ENCODE data around the gene LRRC10B.

LRRC10B gene

DNA sequence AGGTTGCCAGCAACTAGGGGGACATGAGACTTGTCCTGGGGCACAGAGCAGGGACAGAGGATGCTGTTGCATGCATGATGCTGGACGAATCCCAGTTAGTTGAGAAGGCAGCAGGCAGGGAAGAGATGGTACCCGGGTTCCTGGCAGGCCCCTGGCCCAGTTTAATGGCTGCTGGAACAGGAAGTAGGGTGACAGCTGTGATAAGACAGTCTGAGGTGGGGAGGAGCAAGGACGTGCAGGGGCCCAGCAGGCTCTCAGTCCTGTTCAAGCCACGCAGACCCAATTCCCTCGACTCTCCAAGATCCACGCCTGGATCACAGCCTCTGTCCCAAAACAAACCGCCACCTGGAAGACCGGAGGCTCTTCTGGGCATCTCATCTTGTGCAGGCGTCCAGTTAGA is 32.0 kb downstream of the LRRC10B start:
- H3K4me3 ChIP-seq (ENCODE audit: low read depth, low read length) = no peak overlapping the region
- no peak for DNase-seq (ENCODE audit: low read depth)

- peak; percentile 15 for DNase-seq (ENCODE audit: low read depth)
- H3K4me3 ChIP-seq (ENCODE audit: low read depth, low read length) = no peak overlapping the region
Observed at GRCh38 chr11:61541598-61541997, 33.0 kb downstream of the LRRC10B start.

- no peak overlapping the region for H3K4me3 ChIP-seq (ENCODE audit: low read depth, low read length)
- DNase-seq (ENCODE audit: low read depth) = no peak
Observed at GRCh38 chr11:61542024-61542461, 33.5 kb downstream of the LRRC10B start.

- no peak overlapping the region for H3K4me3 ChIP-seq (ENCODE audit: low read depth, low read length)
- DNase-seq (ENCODE audit: low read depth) = no peak
Observed at GRCh38 chr11:61542705-61543104, 34.2 kb downstream of the LRRC10B start.

GRCh38 chr11:61543606-61544306 is 35.2 kb downstream of the LRRC10B start:
- no peak overlapping the region for H3K4me3 ChIP-seq (ENCODE audit: low read depth, low read length)
- DNase-seq (ENCODE audit: low read depth) = peak; percentile 26

DNA sequence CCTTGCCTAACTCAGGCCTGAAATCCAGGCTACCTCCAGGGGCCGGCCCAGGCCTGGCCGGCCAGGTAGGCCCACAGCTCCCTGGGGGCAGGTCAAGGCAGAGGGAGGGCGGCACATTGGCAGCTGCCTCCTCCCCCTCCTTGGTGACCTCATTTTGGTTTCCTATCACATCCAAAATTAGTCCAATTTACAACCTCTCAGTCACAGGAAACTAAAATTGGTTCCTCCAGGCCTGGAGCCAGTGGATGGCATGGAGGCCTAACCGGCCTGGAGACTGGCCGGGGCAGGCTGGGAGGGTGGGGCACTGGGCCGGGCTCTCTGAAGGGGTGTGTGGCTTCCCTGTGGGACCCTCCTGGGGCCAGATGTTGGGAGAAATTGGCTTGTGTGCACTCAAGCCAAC is 35.9 kb downstream of the LRRC10B start:
- no peak for DNase-seq (ENCODE audit: low read depth)
- no peak overlapping the region for H3K4me3 ChIP-seq (ENCODE audit: low read depth, low read length)

DNA sequence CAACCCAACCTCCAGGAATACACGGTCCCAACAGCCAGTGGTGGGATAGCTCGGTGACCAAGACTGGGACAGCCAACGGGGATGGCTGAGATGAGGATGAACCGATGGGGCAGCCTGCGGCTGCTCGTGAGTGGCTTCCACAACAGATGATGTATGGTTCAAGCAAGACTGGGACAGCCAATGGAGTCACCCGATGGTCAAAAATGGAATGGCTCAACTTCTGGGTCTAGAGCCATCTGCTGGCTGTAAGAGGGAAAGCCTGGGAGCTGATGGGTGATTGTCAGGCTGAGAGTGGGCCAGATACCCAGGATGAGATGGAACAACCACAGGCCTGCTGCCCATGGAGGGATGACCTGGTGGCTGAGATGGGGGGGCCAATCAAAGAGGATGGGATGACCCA is 36.8 kb downstream of the LRRC10B start:
- DNase-seq (ENCODE audit: low read depth) = no peak
- H3K4me3 ChIP-seq (ENCODE audit: low read depth, low read length) = no peak overlapping the region

- H3K4me3 ChIP-seq (ENCODE audit: low read depth, low read length) = no peak overlapping the region
- DNase-seq (ENCODE audit: low read depth) = no peak
Observed at GRCh38 chr11:61545921-61546320, 37.4 kb downstream of the LRRC10B start.

GRCh38 chr11:61546663-61547062 is 38.1 kb downstream of the LRRC10B start:
- no peak for DNase-seq (ENCODE audit: low read depth)

GRCh38 chr11:61547246-61547645 is 38.7 kb downstream of the LRRC10B start:
- no peak overlapping the region for H3K4me3 ChIP-seq (ENCODE audit: low read depth, low read length)
- no peak for DNase-seq (ENCODE audit: low read depth)

More at GRCh38 chr11:61546663-61547062, 38.1 kb downstream of the LRRC10B start:
- H3K4me3 ChIP-seq (ENCODE audit: low read depth, low read length) = no peak overlapping the region

- no peak overlapping the region for H3K4me3 ChIP-seq (ENCODE audit: low read depth, low read length)
- no peak for DNase-seq (ENCODE audit: low read depth)
Observed at GRCh38 chr11:61549177-61549576, 40.6 kb downstream of the LRRC10B start.

GRCh38 chr11:61549662-61550568 is 41.4 kb downstream of the LRRC10B start:
- H3K4me3 ChIP-seq (ENCODE audit: low read depth, low read length) = no peak overlapping the region
- DNase-seq (ENCODE audit: low read depth) = no peak

- H3K4me3 ChIP-seq (ENCODE audit: low read depth, low read length) = no peak overlapping the region
- DNase-seq (ENCODE audit: low read depth) = no peak
Observed at GRCh38 chr11:61550665-61551227, 42.2 kb downstream of the LRRC10B start.

GRCh38 chr11:61551634-61552033 is 43.1 kb downstream of the LRRC10B start:
- no peak for DNase-seq (ENCODE audit: low read depth)
- no peak overlapping the region for H3K4me3 ChIP-seq (ENCODE audit: low read depth, low read length)

DNA sequence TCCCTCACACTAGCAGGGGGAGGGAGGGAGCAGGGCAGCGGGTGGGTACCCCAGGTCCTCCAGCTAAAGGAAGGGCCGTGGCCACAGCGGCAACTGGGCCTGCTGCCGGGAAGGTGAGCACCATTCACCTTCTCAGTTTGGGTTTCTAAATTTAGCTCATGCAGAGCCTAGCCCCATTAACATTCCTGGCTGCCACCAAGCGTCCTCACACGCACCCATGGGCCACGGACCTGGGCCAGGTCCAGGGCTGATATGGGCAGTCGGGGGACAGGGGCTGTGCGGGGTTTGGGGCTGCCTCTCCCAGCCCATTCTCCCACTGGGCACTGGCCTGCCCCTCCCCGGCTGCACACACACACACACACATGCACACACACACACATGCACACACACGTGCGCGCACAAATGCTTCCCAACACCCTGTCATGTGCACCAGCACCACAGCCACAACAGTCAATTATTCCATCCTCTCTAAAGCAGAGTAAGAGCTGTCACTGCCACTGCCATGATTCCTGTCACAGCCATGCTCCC is 43.6 kb downstream of the LRRC10B start:
- H3K4me3 ChIP-seq (ENCODE audit: low read depth, low read length) = no peak overlapping the region
- DNase-seq (ENCODE audit: low read depth) = no peak

- no peak overlapping the region for H3K4me3 ChIP-seq (ENCODE audit: low read depth, low read length)
- DNase-seq (ENCODE audit: low read depth) = no peak
Observed at GRCh38 chr11:61553373-61554171, 45.0 kb downstream of the LRRC10B start.

- no peak overlapping the region for H3K4me3 ChIP-seq (ENCODE audit: low read depth, low read length)
- no peak for DNase-seq (ENCODE audit: low read depth)
Observed at GRCh38 chr11:61554172-61554988, 45.8 kb downstream of the LRRC10B start.
